GM13977 (cell line): Measurements from ENCODE around the gene TMEM100.

ENCODE experiments used
- DNase-seq: peaks from one replicate; pipeline ENCODE4 v3.0.0; 2012; ENCODE audit warnings: low spot score
- CTCF ChIP-seq: IDR thresholded peaks from 2 replicates; pipeline ENCODE4 v1.5.1; 2012; ENCODE audit warnings: mild to moderate bottlenecking, control low read depth; ENCODE audit not compliant: insufficient read depth; ENCODE audit errors: extremely low read depth, missing control alignments
- in situ Hi-C: fragments of 300-500 bp; cut with MboI; formaldehyde crosslinking; loops from one replicate; pipeline ENCODE4 v1.12.0; 2022; ENCODE audit warnings: low sequenced_read_pairs, low pct_unique_long_range_greater_than_20kb, mixed read lengths, inconsistent platforms; ENCODE audit not compliant: unreplicated experiment

Gene TMEM100

GRCh38 chr17:55746466-55746865 lies 23.8 kb upstream of the TMEM100 start:
- TF ChIP-seq CTCF: no peak
- no peak for DNase-seq
- in situ Hi-C loops: no loop called here

GRCh38 chr17:55745258-55745657 lies 22.6 kb upstream of the TMEM100 start:
- TF ChIP-seq CTCF: no peak
- no peak for DNase-seq
- in situ Hi-C loops: no loop called here

- TF ChIP-seq CTCF: no peak
- in situ Hi-C loops: no loop called here
These were observed 20.5 kb upstream of the TMEM100 start for GRCh38 chr17:55743103-55743679.

GRCh38 chr17:55742272-55743102 lies 19.8 kb upstream of the TMEM100 start:
- DNase-seq: peak; percentile 37
- in situ Hi-C loops: no loop called here
- TF ChIP-seq CTCF: no peak

More at GRCh38 chr17:55743103-55743679, 20.5 kb upstream of the TMEM100 start:
- no peak for DNase-seq

- in situ Hi-C loops: no loop called here
- no peak for DNase-seq
- no peak for TF ChIP-seq CTCF
These were observed 18.7 kb upstream of the TMEM100 start for GRCh38 chr17:55741356-55741700.

- in situ Hi-C loops: no loop called here
- DNase-seq: no peak
- no peak for TF ChIP-seq CTCF
These were observed 18.1 kb upstream of the TMEM100 start for GRCh38 chr17:55740511-55741355.
